Prostate gland (tissue), 2 donors: ENCODE results near the gene LRRC71.

ENCODE experiments used
- CTCF ChIP-seq, 4 experiments: fragments of 200-600 bp in 2 of 4; fragments of 450-650 bp in 2 of 4; sonication (generic) in 2 of 4; IDR thresholded peaks; 1 replicate in 3 of 4; 2 replicates in 1 of 4; pipeline ENCODE4 v1.5.1; 2016 to 2019; ENCODE audit warnings: antibody characterized with exemption in 4 of 4, mild to moderate bottlenecking in 2 of 4, moderate library complexity in 2 of 4
- POLR2AphosphoS5 ChIP-seq: sonication (generic); formaldehyde crosslinking; IDR thresholded peaks from one replicate; pipeline ENCODE4 v1.6.1; 2017; ENCODE audit warnings: antibody characterized with exemption

GRCh38 chr1:156930483-156930882 is 10.1 kb downstream of the LRRC71 start:
- TF ChIP-seq POLR2AphosphoS5, result no peak
- TF ChIP-seq CTCF (IDR thresholded peaks at IDR 0.05), result no peak
